Activated CD4-positive, alpha-beta T cell treated with anti-CD3 and anti-CD28 coated beads, Interleukin-2, amount 10 ng/mL, durations not matched to agents 7 days and 5 days (primary cell): ENCODE data around the gene OVOL3. TPM values are rescaled to one million over a fixed set of nuclear protein-coding genes. Genes with fewer than 3 reads are reported as not detected.
"Not testable (repeated sequence)": the region's sequence is repeated elsewhere in the genome, so short reads cannot be mapped to it uniquely, and the experiment has no call there.

Experiments used
- CTCF ChIA-PET: fragments of 350-600 bp; sonication (Branson Sonifier 250); formaldehyde crosslinking; loops from one replicate; lab custom pipeline; 2021; ENCODE audit warnings: antibody characterized with exemption; lab: Charles Lee
- POLR2A ChIA-PET: fragments of 350-600 bp; sonication (Branson Sonifier 250); formaldehyde crosslinking; loops from one replicate; lab custom pipeline; 2021; ENCODE audit warnings: antibody characterized with exemption; lab: Charles Lee
- DNase-seq: peaks from one replicate; pipeline ENCODE4 v3.0.0-alpha.2; 2020
- H3K27ac Mint-ChIP-seq: one replicate; pipeline ENCODE4 v1.8.0; 2021; ENCODE audit warnings: mild to moderate bottlenecking, moderate library complexity, mixed read lengths
- H3K27me3 Mint-ChIP-seq: one replicate; pipeline ENCODE4 v1.8.0; 2021; ENCODE audit warnings: mixed read lengths
- H3K36me3 Mint-ChIP-seq: one replicate; pipeline ENCODE4 v1.8.0; 2021; ENCODE audit warnings: low read depth, mixed read lengths
- H3K4me1 Mint-ChIP-seq: one replicate; pipeline ENCODE4 v1.8.0; 2021; ENCODE audit warnings: mixed read lengths
- H3K4me3 Mint-ChIP-seq: one replicate; pipeline ENCODE4 v1.8.0; 2021; ENCODE audit warnings: mild to moderate bottlenecking, moderate library complexity, mixed read lengths
- H3K9me3 Mint-ChIP-seq: one replicate; pipeline ENCODE4 v1.8.0; 2021; ENCODE audit warnings: mixed read lengths
- total RNA-seq, 2 experiments: library from RNA; stranded (reverse); gene quantifications; one replicate each; pipeline ENCODE4 v1.2.3, GENCODE V29; 2021

OVOL3 gene
- total RNA-seq: not detected

GRCh38 chr19:36110487-36111199 lies at the start of gene OVOL3:
TSS of gene OVOL3 (plus strand) at chr19:36111143. CDS start at chr19:36111203, 60 bp downstream.
- H3K36me3 Mint-ChIP-seq: peaks cover 16% of the 10 kb centered on the region
- H3K9me3 Mint-ChIP-seq: no peaks in the 10 kb centered on the region
- CTCF ChIA-PET: no interaction called here
- POLR2A ChIA-PET: no interaction called here
- peaks cover 18% of the 10 kb centered on the region for H3K4me1 Mint-ChIP-seq
- no peaks in the 10 kb centered on the region for H3K27me3 Mint-ChIP-seq
- DNase-seq: no peak
- H3K4me3 Mint-ChIP-seq: no peak within 1 kb of the TSS
- H3K27ac Mint-ChIP-seq: no peak within 1 kb of the TSS

- H3K4me3 Mint-ChIP-seq: no peak overlapping the region
- no peak for DNase-seq
- H3K27me3 Mint-ChIP-seq: no peaks in the 10 kb centered on the region
- no peaks in the 10 kb centered on the region for H3K9me3 Mint-ChIP-seq
- H3K36me3 Mint-ChIP-seq: peaks cover 48% of the 10 kb centered on the region
- H3K27ac Mint-ChIP-seq: no peak overlapping the region
- H3K4me1 Mint-ChIP-seq: peaks cover 16% of the 10 kb centered on the region
- ChIA-PET POLR2A (interaction anchor here (0.7 to 1.1 kb wide), 2 partner anchors 54 to 93 kb away, joined by 3 to 4 read pairs; partner anchors contain the start of gene POLR2I), CTCF (interaction anchor here (0.6 to 1.3 kb wide), 5 partner anchors 11 to 126 kb away, joined by 3 to 7 read pairs (median 3); no protein-coding TSS in a partner anchor)
Observed at GRCh38 chr19:36061367-36061766, 49.6 kb upstream of the OVOL3 start.

DNA sequence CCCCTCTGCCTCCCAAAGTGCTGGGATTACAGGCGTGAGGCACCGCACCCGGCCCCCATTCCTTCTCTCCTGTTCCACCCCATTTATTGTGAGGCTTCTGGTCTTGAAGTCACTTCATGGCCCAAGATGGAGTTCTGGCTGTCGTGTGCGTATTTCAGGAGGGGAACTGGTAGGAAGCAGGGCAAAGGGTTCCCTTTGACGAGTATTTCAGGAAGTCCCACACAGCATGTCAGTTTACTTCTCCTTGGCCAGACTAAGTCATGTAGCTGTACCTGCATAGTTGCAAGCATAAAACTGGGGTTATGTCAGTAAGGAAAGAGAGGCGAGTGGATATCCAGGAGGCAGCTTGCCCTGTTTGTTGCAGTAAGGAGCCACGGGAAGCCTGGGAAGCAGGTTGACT lies 46.1 kb upstream of the OVOL3 start:
- Mint-ChIP-seq H3K27me3 (no peaks in the 10 kb centered on the region), H3K9me3 (no peaks in the 10 kb centered on the region), H3K4me3 (no peak overlapping the region), H3K36me3 (peaks cover 46% of the 10 kb centered on the region), H3K27ac (no peak overlapping the region), H3K4me1 (no peaks in the 10 kb centered on the region)
- ChIA-PET CTCF (no interaction called here), POLR2A (no interaction called here)
- DNase-seq: no peak

GRCh38 chr19:36067681-36068080 lies 43.3 kb upstream of the OVOL3 start:
- POLR2A ChIA-PET: no interaction called here

DNA sequence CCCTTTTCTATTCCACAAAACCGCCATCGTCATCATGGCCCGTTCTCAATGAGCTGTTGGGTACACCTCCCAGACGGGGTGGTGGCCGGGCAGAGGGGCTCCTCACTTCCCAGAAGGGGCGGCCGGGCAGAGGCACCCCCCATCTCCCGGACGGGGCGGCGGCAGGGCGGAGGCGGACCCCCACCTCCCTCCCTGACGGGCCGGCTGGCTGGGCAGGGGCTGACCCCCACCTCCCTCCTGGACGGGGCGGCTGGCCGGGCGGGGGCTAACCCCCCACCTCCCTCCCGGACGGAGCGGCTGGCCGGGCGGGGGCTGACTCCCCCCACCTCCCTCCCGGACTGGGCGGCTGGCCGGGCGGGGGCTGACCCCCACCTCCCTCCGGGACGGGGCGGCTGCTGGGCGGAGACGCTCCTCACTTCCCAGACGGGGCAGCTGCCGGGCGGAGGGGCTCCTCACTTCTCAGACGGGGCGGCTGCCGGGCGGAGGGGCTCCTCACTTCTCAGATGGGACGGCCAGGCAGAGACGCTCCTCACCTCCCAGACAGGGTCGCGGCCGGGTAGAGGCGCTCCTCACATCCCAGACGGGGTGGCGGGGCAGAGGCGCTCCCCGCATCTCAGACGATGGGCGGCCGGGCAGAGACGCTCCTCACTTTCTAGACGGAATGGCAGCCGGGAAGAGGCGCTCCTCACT lies 42.0 kb upstream of the OVOL3 start:
- DNase-seq, H3K27me3 Mint-ChIP-seq, H3K4me3 Mint-ChIP-seq, POLR2A ChIA-PET, H3K9me3 Mint-ChIP-seq, H3K4me1 Mint-ChIP-seq, H3K27ac Mint-ChIP-seq, CTCF ChIA-PET: not testable (repeated sequence)
- H3K36me3 Mint-ChIP-seq: peaks cover 55% of the 10 kb centered on the region

More at GRCh38 chr19:36067681-36068080, 43.3 kb upstream of the OVOL3 start:
- H3K27ac Mint-ChIP-seq: no peak overlapping the region
- no peaks in the 10 kb centered on the region for H3K4me1 Mint-ChIP-seq
- no peak overlapping the region for H3K4me3 Mint-ChIP-seq
- DNase-seq: no peak
- H3K36me3 Mint-ChIP-seq: peaks cover 53% of the 10 kb centered on the region
- no peaks in the 10 kb centered on the region for H3K9me3 Mint-ChIP-seq
- H3K27me3 Mint-ChIP-seq: no peaks in the 10 kb centered on the region
- CTCF ChIA-PET: interaction anchor here (0.9 to 1.7 kb wide), 3 partner anchors 11 to 38 kb away, joined by 3 to 4 read pairs (median 3); no protein-coding TSS in a partner anchor

DNA sequence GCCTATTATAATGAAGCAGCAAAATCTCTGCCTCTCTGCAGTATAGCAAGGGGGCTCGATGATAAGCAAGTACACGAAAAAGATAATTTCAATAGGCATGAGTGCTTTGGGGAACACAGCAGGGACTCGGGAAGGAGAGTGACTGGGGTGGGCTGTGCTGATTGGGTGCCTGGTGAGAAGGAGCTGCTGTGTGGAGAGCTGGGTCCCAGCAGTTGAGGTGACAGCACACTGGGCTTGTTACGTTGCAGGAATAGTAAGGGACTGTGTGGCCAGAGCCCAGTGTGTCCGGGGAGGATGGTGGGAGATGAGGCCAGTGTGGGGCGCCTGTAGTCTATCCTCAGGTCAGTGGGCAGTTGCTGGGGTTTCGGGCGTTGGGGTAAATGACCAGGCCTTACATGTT lies 38.9 kb upstream of the OVOL3 start:
- POLR2A ChIA-PET: no interaction called here
- DNase-seq: no peak
- Mint-ChIP-seq H3K27ac (no peak overlapping the region), H3K27me3 (no peaks in the 10 kb centered on the region), H3K9me3 (no peaks in the 10 kb centered on the region), H3K36me3 (peaks cover 55% of the 10 kb centered on the region), H3K4me1 (no peaks in the 10 kb centered on the region), H3K4me3 (no peak overlapping the region)
- CTCF ChIA-PET: interaction anchor here (0.7 kb wide), 1 partner anchor 10 kb away, joined by 3 read pairs; no protein-coding TSS in a partner anchor

DNA sequence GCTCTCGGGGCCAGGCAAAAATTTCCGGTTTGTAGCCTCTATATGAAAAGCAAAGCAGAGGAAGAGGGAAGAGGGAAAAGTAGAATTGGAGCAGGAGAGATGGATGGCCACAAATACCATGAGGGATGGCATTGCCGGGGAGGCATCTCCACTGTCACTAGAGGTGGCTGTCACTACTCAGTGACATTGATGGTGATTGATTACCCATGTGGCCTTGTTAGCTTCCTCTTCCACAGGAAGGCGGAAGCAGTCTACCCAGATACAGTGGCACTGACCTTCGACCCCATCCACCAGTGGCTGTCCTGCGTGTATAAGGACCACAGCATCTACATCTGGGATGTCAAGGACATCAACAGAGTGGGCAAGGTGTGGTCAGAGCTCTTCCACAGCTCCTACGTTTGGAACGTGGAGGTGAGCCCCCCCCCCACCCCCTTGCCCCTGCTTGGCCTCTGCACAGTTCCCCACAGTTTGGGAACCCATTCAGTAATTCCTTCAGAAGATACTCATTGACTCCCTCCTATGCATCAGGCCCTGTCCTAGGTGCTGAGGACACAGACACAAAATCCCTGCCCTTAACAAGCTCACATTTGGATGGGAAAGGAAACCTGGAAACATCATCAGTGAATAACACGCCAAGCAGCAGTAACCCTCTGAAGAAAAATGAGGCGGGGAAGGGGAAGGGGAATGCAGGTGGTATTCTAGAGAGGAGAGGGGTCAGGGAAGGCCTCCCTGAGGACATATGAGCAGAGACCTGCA lies 37.6 kb upstream of the OVOL3 start:
- CTCF ChIA-PET: no interaction called here
- H3K4me3 Mint-ChIP-seq: no peak overlapping the region
- no peak overlapping the region for H3K27ac Mint-ChIP-seq
- H3K9me3 Mint-ChIP-seq: no peaks in the 10 kb centered on the region
- POLR2A ChIA-PET: no interaction called here
- no peak for DNase-seq
- no peaks in the 10 kb centered on the region for H3K27me3 Mint-ChIP-seq
- peaks cover 48% of the 10 kb centered on the region for H3K36me3 Mint-ChIP-seq
- no peaks in the 10 kb centered on the region for H3K4me1 Mint-ChIP-seq

GRCh38 chr19:36079389-36079945 lies 31.5 kb upstream of the OVOL3 start:
- Mint-ChIP-seq H3K36me3 (peaks cover 54% of the 10 kb centered on the region), H3K27me3 (no peaks in the 10 kb centered on the region), H3K4me3 (no peak overlapping the region), H3K27ac (no peak overlapping the region), H3K9me3 (no peaks in the 10 kb centered on the region), H3K4me1 (no peaks in the 10 kb centered on the region)
- ChIA-PET POLR2A (no interaction called here), CTCF (interaction anchor here (1.2 kb wide), 1 partner anchor 13 kb away, joined by 4 read pairs; no protein-coding TSS in a partner anchor)
- no peak for DNase-seq

DNA sequence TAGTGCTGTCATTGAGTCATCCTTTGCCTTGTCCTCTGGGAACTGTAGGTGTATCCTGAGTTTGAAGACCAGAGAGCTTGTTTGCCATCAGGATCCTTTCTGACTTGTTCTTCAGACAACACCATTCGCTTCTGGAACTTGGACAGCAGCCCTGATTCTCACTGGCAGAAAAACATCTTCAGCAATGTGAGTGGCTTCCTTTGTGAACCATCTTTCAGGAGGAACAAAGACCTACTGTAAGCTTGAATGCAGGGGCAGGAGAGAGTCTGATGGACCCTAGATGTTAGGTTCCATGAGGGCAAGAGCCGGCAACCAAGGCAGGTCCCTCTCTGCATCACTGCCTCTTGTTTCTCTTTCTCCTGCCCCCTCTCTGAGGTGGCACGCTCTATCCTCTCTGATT lies 29.6 kb upstream of the OVOL3 start:
- Mint-ChIP-seq H3K27me3 (no peaks in the 10 kb centered on the region), H3K27ac (no peak overlapping the region), H3K4me3 (no peak overlapping the region), H3K9me3 (no peaks in the 10 kb centered on the region), H3K4me1 (no peaks in the 10 kb centered on the region), H3K36me3 (peaks cover 61% of the 10 kb centered on the region)
- DNase-seq: no peak
- CTCF ChIA-PET: no interaction called here
- POLR2A ChIA-PET: no interaction called here

GRCh38 chr19:36081894-36082293 lies 29.0 kb upstream of the OVOL3 start:
- CTCF ChIA-PET: no interaction called here
- H3K27me3 Mint-ChIP-seq: no peaks in the 10 kb centered on the region
- POLR2A ChIA-PET: no interaction called here
- no peaks in the 10 kb centered on the region for H3K9me3 Mint-ChIP-seq
- no peak overlapping the region for H3K4me3 Mint-ChIP-seq
- H3K36me3 Mint-ChIP-seq: peaks cover 62% of the 10 kb centered on the region
- no peaks in the 10 kb centered on the region for H3K4me1 Mint-ChIP-seq
- DNase-seq: no peak
- no peak overlapping the region for H3K27ac Mint-ChIP-seq

DNA sequence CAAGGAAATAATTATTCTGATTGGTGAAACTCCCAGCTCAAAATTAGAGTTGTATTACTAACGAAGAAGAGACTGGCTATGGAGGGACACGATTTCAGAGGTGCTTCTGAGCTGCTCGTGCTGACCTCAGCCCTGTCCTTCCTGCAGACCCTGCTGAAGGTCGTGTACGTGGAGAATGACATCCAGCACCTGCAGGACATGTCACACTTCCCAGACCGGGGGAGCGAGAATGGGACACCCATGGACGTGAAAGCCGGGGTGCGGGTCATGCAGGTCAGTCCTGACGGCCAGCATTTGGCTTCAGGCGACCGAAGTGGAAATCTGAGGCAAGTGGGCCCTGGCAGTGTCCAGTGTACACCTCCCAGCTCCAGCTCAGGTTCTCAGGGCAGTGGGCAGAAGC lies 28.0 kb upstream of the OVOL3 start:
- Mint-ChIP-seq H3K4me3 (no peak overlapping the region), H3K27ac (no peak overlapping the region), H3K4me1 (no peaks in the 10 kb centered on the region), H3K9me3 (no peaks in the 10 kb centered on the region), H3K36me3 (peaks cover 61% of the 10 kb centered on the region), H3K27me3 (no peaks in the 10 kb centered on the region)
- CTCF ChIA-PET: no interaction called here
- POLR2A ChIA-PET: no interaction called here
- no peak for DNase-seq

DNA sequence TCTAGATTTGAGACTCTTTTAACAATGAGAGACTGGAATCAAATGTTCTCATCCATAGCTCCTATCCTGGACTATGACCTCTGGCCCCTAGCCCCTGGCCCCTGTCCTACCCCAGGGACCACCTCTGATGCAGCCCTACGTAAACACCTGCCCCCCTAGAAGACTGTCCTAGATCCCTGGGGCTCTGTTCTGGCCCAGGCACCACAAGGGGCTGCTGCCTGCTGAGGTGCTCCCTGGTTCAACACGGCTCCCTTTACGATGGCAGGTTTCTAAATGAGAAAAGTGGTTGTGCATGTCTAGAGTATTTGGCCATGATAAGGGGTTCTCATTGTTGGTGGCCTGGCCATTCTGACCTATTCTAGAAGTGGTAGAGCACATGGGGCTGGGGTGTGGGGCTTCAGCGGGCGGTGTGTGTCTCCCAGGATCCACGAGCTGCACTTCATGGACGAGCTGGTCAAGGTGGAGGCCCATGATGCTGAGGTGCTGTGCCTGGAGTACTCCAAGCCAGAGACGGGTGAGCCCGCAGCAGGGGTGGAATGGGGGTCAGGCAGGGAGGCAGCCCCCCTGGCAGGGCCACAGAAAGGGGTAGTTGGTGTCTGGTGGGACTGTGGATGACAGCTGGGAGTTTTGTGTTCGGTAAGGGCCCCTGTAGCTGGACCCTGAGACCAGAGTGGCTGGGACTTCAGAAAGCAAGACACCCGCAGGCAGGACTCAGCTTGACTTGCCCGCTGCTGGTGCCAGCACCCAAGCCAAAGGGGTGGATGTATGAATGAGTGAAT lies 26.5 kb upstream of the OVOL3 start:
- no peaks in the 10 kb centered on the region for H3K9me3 Mint-ChIP-seq
- no peaks in the 10 kb centered on the region for H3K4me1 Mint-ChIP-seq
- H3K27ac Mint-ChIP-seq: no peak overlapping the region
- CTCF ChIA-PET: interaction anchor here (0.8 to 1.2 kb wide), 2 partner anchors 31 to 65 kb away, joined by 3 read pairs; partner anchors contain the start of genes POLR2I and TBCB
- no peak for DNase-seq
- H3K4me3 Mint-ChIP-seq: no peak overlapping the region
- POLR2A ChIA-PET: interaction anchor here (0.5 kb wide), 1 partner anchor 434 kb away, joined by 3 read pairs; no protein-coding TSS in a partner anchor
- peaks cover 62% of the 10 kb centered on the region for H3K36me3 Mint-ChIP-seq
- no peaks in the 10 kb centered on the region for H3K27me3 Mint-ChIP-seq
